Erythroblast (primary cell): ENCODE measurements around the gene PLCH1.

Source experiments
- GATA1 ChIP-seq: IDR thresholded peaks from 2 replicates; pipeline ENCODE4 v1.6.1; 2011; ENCODE audit warnings: low read depth, mild to moderate bottlenecking, control low read depth, low read length, moderate library complexity
- POLR2A ChIP-seq: IDR thresholded peaks from 2 replicates; pipeline ENCODE4 v1.6.1; 2011; ENCODE audit warnings: mild to moderate bottlenecking, low read length

DNA sequence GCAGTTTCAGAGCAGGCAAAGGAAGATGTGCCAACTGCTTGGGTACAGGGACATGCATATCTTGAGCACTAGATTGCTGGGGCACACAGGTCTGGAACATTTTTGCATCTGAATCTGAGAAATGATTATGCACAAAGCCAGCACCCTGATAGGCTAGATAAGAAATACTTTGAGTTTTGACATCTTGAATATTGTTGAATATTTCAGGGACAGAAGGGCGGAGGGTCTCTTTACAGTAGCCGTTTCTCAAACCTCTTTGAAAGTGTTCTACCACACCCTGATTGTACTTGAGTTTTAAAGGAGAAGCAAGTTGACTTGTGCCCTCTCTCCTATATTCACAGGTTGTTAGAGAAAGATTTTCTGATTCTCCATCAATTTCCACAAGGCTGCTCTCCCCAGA, 263.3 kb downstream of the PLCH1 start:
- TF ChIP-seq POLR2A, result no peak
- TF ChIP-seq GATA1, result no peak
